HG03469 (cell line): Measurements from ENCODE around the gene AKAP13.
"Not testable (repeated sequence)": the region's sequence is repeated elsewhere in the genome, so short reads cannot be mapped to it uniquely, and the experiment has no call there.

Source experiments
- ATAC-seq: cut with Tn5 transposase; IDR thresholded peaks from one replicate; pipeline ENCODE4 v1.9.1; 2021; ENCODE audit warnings: mild to moderate bottlenecking, moderate library complexity, moderate number of reproducible peaks; ENCODE audit not compliant: unreplicated experiment

The AKAP13 gene

GRCh38 chr15:85652457-85652856, 272.1 kb downstream of the AKAP13 start:
- no peak for ATAC-seq

GRCh38 chr15:85657132-85657531, 276.7 kb downstream of the AKAP13 start:
- no peak for ATAC-seq

- ATAC-seq = no peak
These were observed 278.4 kb downstream of the AKAP13 start for GRCh38 chr15:85658816-85659215.

- ATAC-seq = no peak
These were observed 281.5 kb downstream of the AKAP13 start for GRCh38 chr15:85661859-85662258.

GRCh38 chr15:85665677-85666076, 285.3 kb downstream of the AKAP13 start:
- ATAC-seq = not testable (repeated sequence)

GRCh38 chr15:85667491-85668424, 287.4 kb downstream of the AKAP13 start:
- ATAC-seq = peak; percentile 87

- ATAC-seq = no peak
These were observed 290.8 kb downstream of the AKAP13 start for GRCh38 chr15:85671156-85671555.

- ATAC-seq = no peak
These were observed 292.1 kb downstream of the AKAP13 start for GRCh38 chr15:85672332-85673084.

GRCh38 chr15:85673326-85673725, 292.9 kb downstream of the AKAP13 start:
- no peak for ATAC-seq

- ATAC-seq = no peak
These were observed 296.1 kb downstream of the AKAP13 start for GRCh38 chr15:85676342-85677098.

- ATAC-seq = no peak
These were observed 298.8 kb downstream of the AKAP13 start for GRCh38 chr15:85679231-85679630.

- no peak for ATAC-seq
These were observed 301.0 kb downstream of the AKAP13 start for GRCh38 chr15:85681386-85681785.

- no peak for ATAC-seq
These were observed 303.8 kb downstream of the AKAP13 start for GRCh38 chr15:85684174-85684710.

- no peak for ATAC-seq
These were observed 305.0 kb downstream of the AKAP13 start for GRCh38 chr15:85685356-85685755.

- no peak for ATAC-seq
These were observed 306.9 kb downstream of the AKAP13 start for GRCh38 chr15:85687329-85687728.

- no peak for ATAC-seq
These were observed 308.3 kb downstream of the AKAP13 start for GRCh38 chr15:85688711-85689110.

- ATAC-seq = peak; percentile 26
These were observed 309.3 kb downstream of the AKAP13 start for GRCh38 chr15:85689729-85690128.

GRCh38 chr15:85690561-85691231, 310.3 kb downstream of the AKAP13 start:
- ATAC-seq = peak; percentile 27

GRCh38 chr15:85691350-85692240, 311.2 kb downstream of the AKAP13 start:
- peak; percentile 22 for ATAC-seq
